Islet of Langerhans (tissue), 1 donor: Measurements from ENCODE around the gene TNFRSF1B.

Experiments
- FAIRE-seq: peaks from one replicate; lab custom pipeline; 2011; peaks lifted over from hg19 to GRCh38; lab: Jason Lieb, UNC

TNFRSF1B gene

DNA sequence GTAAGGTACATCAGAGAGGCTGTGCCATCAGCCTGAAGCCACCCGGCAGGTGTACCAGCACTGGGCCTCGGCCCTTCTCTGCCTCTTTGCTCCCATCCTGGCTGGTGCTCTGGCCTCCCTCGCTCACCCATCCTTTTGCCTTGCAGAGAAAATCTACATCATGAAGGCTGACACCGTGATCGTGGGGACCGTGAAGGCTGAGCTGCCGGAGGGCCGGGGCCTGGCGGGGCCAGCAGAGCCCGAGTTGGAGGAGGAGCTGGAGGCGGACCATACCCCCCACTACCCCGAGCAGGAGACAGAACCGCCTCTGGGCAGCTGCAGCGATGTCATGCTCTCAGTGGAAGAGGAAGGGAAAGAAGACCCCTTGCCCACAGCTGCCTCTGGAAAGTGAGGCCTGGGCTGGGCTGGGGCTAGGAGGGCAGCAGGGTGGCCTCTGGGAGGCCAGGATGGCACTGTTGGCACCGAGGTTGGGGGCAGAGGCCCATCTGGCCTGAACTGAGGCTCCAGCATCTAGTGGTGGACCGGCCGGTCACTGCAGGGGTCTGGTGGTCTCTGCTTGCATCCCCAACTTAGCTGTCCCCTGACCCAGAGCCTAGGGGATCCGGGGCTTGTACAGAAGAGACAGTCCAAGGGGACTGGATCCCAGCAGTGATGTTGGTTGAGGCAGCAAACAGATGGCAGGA, 24.5 kb upstream of the TNFRSF1B start:
- no peak for FAIRE-seq

DNA sequence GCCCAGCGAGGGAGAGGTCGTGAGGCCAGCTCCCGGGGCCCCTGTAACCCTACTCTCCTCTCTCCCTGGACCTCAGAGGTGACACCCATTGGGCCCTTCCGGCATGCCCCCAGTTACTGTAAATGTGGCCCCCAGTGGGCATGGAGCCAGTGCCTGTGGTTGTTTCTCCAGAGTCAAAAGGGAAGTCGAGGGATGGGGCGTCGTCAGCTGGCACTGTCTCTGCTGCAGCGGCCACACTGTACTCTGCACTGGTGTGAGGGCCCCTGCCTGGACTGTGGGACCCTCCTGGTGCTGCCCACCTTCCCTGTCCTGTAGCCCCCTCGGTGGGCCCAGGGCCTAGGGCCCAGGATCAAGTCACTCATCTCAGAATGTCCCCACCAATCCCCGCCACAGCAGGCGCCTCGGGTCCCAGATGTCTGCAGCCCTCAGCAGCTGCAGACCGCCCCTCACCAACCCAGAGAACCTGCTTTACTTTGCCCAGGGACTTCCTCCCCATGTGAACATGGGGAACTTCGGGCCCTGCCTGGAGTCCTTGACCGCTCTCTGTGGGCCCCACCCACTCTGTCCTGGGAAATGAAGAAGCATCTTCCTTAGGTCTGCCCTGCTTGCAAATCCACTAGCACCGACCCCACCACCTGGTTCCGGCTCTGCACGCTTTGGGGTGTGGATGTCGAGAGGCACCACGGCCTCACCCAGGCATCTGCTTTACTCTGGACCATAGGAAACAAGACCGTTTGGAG, 23.7 kb upstream of the TNFRSF1B start:
- FAIRE-seq, result no peak

DNA sequence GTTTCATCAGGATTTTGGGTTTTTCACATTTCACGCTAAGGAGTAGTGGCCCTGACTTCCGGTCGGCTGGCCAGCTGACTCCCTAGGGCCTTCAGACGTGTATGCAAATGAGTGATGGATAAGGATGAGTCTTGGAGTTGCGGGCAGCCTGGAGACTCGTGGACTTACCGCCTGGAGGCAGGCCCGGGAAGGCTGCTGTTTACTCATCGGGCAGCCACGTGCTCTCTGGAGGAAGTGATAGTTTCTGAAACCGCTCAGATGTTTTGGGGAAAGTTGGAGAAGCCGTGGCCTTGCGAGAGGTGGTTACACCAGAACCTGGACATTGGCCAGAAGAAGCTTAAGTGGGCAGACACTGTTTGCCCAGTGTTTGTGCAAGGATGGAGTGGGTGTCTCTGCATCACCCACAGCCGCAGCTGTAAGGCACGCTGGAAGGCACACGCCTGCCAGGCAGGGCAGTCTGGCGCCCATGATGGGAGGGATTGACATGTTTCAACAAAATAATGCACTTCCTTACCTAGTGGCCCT, 23.1 kb upstream of the TNFRSF1B start:
- no peak for FAIRE-seq

DNA sequence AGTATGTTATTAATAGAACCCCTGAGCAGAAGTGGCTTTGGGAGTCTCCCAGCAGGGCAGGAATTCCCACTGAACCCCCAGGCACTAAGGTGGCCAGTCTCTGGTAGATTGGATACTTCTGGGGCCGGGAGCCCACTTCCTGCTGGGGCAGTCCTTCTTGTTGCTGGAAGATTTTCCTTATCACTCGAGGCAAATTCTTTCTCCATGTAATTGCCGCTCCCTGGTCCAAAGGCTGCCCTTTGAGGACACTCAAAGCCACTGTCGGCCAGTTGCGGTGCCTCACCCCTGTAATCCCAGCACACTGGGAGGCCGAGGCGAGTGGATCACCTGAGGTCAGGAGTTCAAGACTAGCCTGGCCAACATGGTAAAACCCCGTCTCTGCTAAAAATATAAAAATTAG, 22.6 kb upstream of the TNFRSF1B start:
- no peak for FAIRE-seq

DNA sequence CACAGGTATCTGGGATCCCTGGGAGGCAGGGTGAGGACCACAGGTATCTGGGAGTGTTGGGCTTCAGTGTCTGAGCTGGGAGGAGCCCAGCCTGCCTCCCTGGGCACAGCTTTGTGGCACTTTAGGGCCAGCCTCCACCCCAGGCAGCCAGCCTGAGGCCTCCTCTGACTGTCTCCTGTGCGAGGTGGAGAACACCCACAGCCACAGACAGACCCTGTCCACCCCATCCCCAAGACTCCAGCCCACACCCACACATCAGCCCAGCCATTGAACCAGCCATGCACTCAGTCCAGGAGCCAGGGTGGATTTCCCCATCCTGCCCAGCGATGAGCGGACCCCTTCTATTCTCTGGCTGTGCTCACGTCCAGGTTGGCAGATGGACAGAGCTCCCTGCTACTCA, 21.8 kb upstream of the TNFRSF1B start:
- no peak for FAIRE-seq

DNA sequence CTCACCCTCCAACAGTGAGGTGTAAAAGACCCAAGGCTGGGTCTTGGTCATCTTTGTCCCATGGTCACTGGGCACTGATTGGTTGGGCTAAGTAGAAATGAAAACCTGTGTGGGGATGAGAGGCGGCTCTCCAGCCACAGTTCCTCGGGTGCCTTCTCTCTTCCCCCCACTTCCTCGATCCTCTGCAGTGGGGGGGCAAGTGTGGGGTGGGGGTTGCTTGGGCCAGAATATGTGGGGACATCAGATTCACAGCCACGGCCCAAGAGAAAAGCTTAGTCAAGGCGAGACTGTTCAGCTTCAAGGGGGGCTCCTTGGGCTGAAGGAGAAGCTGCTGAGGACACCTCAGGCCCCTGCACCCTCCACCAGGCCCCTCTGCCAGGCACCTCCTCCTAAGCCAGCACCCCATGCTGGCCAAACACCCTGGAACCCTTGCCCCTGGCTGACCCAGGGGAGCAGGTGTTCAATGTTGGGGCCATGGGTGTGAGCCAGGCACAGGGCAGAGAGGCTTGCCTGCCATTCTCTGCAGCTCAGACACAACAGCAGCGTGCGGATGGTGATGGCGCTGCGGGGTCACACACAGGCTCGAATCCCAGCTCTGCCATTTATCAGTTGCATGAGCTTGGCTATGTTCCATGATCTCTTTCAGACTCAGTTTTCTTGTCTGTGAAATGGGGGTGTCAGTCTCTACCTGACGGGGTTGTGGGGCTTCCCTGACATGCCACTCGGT, 21.0 kb upstream of the TNFRSF1B start:
- no peak for FAIRE-seq

DNA sequence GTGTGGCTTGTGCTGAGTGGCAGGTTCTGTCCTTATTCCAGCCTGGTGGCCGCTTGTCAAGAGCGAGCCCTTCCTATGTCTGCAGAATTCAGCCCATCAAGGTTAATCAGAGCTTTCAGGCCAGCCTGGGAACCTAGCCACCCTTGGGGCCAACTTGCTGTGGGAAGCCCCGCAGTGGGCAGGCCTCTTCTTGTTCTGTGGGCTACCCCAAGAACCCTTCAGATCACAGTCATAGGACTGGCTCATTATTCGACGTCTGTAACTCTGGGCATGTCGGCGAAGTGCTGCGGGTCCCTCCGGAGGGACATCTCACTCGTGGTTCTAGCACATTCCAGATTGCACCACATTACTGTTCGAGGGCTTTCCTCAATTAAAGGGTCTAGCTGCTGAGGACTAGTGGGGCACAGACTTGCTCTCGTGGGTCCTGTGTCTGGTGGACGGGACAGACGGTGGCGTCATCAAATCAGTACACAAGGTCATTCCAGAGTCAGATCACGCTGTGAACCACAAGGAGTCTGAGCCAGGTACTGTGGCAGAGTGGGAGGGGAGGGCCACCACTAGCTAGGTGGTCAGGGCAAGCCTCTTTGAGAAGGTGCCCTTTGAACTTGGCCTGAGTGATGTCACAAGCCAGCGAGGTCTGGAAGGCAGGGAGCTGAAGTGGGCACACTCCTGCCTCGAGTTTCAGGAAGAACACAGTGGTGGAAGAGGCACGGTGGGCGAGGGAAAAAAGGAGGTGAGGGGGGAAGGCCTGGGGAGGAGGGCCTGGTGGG, 20.3 kb upstream of the TNFRSF1B start:
- FAIRE-seq, result no peak

DNA sequence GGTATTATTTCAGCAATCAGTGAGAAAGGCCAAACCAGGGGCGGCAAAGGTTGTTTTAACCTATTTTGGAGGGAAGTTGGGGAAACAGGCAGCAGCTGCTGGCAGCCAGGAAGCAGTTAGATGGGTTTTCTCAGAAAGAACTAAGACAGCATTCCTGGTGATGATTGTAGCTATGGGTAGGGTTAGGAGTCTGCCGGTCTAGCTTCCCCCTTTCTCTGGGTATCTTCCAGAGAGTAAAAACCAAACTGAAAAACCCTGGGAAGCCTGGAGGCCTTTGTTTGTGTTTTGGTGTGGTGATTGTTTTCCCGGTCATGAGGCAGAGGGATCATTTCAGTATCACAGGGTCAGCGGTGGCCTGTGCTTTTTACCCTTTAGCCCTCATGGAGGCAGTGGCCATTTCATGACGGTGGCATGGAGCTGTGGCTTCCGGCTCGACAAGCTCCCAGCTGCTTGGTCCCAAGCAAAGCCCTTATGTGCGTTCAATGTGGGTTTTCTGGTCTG, 19.5 kb upstream of the TNFRSF1B start:
- no peak for FAIRE-seq

DNA sequence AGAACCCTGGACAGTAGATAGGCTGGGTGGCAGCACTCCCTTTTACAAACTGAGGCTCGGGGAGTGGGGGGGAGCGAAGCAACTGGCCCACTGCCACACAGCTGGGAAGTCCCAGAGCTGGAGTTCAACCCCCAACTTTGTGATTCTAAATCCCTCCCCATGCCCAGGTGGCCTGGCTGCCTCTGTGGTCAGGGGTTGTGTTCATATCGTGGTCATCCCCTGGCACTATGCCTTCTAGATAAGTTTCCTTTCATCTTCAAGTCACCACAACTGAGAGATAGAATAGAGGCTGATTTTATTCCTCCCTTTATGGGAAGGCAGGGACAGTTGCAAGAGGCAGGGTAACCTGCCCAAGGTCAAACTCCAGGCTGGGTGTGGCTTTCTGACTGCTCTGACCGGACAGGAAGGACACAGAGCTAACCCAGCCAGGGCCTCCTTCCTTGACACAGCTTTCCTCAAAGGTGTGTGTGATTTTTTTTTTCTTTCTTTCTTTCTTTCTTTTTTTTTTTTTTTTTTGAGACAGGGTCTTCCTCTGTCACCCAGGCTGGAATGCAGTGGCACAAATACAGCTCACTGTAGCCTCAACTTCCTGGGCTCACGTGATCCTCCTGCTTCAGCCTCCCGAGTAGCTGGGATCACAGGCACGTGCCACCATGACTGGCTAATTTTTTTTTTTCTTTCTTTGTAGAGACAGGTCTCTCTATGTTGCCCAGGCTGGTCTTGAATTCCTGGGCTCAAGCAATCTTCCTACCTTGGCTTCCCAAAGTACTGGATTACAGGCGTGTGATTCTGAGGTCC, 18.4 kb upstream of the TNFRSF1B start:
- FAIRE-seq, result no peak

DNA sequence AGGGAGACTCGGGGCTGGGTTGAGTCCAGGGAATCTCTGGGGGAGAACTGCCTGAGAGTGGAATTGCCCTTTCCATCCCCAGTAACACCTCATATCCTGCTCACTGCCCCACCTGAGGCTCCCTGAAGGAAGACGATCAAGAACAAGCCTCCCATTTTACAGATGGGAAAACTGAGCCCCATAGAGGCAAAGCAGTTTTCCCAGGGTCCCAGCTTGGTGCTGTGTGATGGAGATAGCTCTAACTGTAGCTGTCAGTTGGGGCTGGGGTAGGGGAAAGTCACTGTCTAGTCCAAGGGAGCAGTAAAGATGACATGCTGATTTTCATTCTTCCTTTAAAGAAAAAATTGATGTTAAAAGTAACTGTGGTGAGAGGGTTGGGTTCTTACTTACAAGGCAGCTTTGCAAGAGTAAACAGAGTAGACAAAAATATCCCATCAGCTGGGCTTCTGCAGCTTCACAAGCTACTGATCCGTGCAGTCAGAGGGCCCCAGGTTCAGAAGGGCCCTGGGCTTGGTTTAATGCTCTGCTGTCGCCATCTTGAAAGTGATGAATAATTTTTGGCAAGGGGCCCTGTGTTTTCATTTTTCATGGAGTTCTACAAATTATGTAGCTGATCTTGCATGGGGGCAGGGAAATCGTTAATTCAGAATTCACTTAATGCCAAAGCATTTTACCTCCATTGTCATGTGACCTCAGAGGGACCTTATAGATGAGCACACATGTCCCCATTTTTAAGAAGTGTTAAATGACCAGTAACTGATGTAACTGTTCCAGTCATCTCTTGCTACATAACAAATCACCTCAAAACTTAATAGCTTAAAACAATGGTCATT, 17.6 kb upstream of the TNFRSF1B start:
- no peak for FAIRE-seq

DNA sequence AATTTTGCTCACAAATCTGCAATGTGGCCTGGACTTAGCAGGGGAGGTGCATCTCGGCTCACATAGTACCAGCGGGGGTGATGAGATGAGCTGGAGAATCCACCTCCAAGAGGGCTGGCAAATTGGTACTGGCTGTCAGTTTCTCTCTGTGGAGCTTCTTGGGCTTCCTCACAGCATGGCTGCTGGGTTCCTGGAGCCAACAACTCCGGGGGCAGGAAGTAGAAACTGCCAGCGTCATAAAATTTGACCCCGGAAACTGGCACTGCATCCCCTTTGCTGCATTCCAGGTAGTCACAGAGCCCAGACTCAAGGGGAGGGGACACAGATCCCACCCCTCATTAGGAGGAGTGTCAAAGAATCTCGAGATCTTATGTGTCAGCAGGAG, 17.0 kb upstream of the TNFRSF1B start:
- FAIRE-seq, result no peak

DNA sequence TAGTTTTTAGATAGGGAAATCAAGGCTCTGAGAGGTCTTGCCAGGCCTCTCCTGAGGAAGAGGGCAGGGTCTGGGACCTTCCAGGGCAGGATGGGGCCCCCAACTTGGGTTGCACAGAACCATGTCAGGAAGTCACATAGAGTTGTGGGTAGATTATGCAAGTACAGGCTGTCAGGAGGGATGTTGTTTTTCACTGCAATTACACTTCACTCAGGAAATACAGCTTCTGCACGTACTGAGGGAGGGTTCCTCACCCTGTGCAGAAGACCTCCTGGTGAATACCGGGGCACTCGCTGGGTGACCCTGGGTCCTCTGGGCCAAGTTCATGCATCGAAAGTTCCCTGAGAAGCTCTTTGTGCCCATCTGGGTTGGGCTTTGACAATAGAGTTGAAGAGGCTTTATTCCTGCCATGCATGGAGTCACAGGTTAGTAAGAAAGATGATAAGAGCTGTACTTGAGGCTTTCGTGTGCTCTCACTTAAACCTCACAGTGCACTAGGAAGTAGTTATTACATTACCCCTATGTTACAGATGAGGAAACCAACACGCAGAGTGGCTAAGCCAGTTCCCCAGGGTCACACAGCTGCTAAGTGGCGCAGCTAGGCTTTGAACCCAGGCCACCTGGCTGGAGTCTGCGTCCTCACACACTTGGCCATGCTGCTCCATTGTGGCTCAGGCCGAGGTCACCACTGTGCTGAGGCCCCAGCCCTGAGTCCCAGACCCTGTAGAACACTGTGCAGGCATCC, 16.2 kb upstream of the TNFRSF1B start:
- FAIRE-seq, result no peak

DNA sequence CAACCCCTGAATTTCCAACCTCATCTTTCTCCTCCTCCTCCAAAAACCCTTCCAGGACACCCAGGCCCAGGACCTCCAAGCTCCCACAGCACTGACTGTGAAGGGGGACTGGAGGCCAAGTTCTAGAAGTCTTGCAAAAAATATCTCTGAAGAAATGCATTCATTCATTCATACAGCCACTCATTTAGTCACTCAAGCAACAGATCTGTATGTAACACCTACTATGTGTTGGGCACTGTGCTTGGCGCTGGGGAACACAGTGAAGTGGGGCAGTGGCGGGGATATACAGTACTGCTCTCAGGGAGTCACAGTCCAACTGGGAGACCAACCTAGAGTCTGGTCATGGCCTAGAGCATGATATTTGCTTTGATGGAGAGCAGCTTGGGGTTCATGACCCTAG, 15.3 kb upstream of the TNFRSF1B start:
- no peak for FAIRE-seq

DNA sequence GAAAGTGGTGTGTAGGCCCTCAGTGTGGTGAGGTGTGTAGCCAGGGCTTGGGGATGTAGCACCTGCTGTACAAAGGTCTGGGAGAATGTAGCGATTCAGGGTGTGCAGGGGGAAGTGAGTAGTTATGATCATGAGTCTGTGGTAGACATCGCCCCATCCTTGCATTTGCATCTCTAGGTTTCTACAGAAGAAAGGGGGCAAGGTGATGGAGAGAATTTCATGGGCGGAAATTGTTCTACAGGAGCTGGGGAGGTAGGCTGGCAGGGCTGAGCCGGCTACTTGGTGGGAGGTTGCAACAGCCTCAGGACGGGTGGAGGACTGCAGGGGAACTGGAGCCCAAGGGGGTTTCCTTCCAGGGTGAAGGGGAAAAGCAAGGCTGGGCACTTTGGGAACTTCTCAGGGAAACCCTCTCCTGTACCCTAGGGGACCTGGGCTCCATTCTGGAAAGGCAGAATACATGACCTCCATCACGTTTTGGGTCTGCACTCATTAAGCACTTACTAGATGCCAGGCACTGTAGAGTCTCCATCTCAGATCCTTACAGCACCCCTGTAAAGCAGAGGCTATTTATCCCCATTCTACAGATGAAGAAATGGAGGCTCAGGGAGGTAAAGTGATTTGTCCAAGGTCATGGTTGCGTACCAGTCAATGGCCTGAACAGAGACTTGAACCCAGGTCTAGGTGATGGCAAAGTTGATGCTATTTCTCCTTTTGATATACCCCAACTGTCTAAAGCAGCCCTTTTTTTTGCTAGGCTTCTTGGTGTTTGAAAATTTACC, 14.5 kb upstream of the TNFRSF1B start:
- FAIRE-seq, result no peak

DNA sequence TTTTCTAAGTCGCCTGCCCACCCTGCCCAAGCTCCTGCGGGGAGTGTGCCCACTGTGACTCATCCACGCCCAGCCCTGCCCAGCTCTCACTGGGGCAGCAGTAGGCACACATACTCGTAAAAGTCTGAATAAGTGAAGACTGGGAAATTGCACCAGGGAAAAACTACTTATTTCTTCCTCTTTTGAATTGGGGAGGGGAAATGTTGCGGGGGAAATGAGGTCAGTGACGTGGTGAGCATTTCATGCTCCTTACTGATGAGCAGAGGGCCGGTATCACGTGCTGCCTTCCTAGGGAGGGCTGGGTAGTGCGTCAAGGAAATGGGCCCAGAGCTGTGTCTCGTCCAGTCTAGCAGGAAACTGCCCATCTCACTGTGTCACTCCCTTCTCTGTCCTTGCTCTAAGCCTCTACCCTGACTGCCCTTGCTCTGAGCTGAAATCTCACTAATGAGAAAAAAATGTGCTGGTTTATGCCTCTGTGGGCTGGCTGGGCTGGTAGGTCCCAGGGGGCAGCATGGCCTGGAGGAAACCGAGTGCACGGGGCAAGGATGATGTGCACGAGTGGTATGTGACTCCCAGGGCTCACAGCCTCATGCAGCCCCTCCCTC, 13.5 kb upstream of the TNFRSF1B start:
- FAIRE-seq, result no peak

DNA sequence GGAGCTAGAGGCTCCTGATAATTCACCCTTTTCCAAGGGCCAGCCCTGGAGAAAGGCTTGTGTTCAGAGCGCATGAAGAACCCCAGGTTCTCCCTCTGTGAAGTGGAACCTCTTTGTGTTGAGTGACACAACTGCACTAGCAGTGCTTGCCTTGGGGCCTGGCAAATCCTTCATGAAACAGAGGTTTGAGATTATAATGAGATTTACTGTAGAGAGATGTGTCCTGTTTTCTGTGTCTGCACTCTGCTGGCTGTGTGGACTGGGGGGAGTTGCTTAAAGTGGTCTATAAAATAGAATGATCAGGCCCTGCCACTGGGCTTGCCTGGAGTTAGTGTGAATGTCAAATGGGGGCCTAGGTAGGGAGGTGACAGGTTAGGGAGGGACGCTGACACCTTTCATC, 11.5 kb upstream of the TNFRSF1B start:
- FAIRE-seq, result no peak

DNA sequence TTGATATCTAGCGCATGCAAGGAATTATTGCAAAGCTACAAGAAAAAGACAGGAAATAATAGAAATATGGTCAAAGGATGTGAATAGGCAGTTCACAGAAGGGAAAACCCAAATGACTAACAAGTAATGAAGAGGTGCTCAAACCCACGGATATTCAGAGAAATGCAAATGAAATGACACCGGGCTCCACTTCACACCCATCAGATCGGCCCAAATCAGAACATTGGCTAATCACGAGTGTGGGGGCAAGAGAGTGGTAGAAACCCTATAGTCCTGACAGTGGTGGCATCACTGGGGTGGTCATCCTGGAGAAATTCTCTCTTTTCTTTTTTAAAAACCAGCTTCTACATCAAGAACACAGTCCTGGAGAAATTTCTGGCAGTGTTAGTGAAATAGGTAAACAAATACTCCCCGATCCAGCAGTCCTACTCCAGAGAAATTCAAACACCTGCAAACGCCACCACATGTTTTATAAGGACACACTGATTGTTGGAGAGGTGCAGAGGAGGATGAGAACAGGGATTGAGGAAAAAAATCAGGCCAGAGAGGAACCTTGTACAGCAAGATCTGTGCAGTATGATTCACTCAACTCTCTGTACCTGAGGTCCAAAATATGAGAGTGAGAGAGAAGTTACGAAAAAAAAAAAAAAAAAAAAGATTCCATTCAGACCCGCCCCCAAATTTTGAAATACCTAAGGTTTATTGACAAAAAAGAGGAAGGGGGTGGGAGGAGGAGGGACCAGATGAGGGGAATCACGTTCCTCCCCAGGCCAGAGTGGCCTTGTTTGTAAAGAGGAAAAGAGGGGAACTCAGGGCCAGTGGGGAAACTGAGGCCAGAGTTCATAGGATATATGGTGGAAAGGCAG, 9.2 kb upstream of the TNFRSF1B start:
- no peak for FAIRE-seq
